Body of pancreas (tissue), 4 donors: ENCODE data around the gene METTL8.

Source experiments
- CTCF ChIP-seq, 7 experiments: fragments of 450-650 bp in 4 of 7; fragments of 200-600 bp in 3 of 7; sonication (generic) in 3 of 7; IDR thresholded peaks; one replicate each; pipeline ENCODE4 v1.5.1; 2016 to 2019; ENCODE audit warnings: antibody characterized with exemption in 7 of 7
- POLR2A ChIP-seq, 3 donors: fragments of 450-650 bp; IDR thresholded peaks; one replicate each; pipeline ENCODE4 v1.6.1; 2016; ENCODE audit warnings: antibody characterized with exemption in 3 of 3, mild to moderate bottlenecking in 2 of 3

GRCh38 chr2:171267855-171268629 lies 165.7 kb downstream of the METTL8 start:
- TF ChIP-seq CTCF (IDR thresholded peaks at IDR 0.05) (no peak), POLR2A (IDR thresholded peaks at IDR 0.05) (no peak)
